Activated CD8-positive, alpha-beta T cell treated with anti-CD3 and anti-CD28 coated beads for 36 hours (primary cell): ENCODE data around the gene CCT2. TPM values are rescaled to one million over a fixed set of nuclear protein-coding genes. Genes with fewer than 3 reads are reported as not detected.

Experiments used
- ATAC-seq: fragments of 200-7000 bp; cut with Tn5 transposase; one replicate; pipeline ENCODE4 v1.10.0; 2021; ENCODE audit warnings: mild to moderate bottlenecking, moderate library complexity
- CTCF ChIA-PET: fragments of 350-600 bp; sonication (Branson Sonifier 250); formaldehyde crosslinking; loops from one replicate; lab custom pipeline; 2021; ENCODE audit warnings: antibody characterized with exemption; lab: Charles Lee
- POLR2A ChIA-PET: fragments of 350-600 bp; sonication (Branson Sonifier 250); formaldehyde crosslinking; loops from one replicate; lab custom pipeline; 2021; ENCODE audit warnings: antibody characterized with exemption; lab: Charles Lee
- DNase-seq: peaks from one replicate; pipeline ENCODE4 v3.0.0-alpha.2; 2020
- H3K27ac Mint-ChIP-seq: one replicate; pipeline ENCODE4 v1.8.0; 2021; ENCODE audit warnings: mild to moderate bottlenecking, mixed read lengths
- H3K27me3 Mint-ChIP-seq: one replicate; pipeline ENCODE4 v1.8.0; 2021; ENCODE audit warnings: mixed read lengths
- H3K36me3 Mint-ChIP-seq: one replicate; pipeline ENCODE4 v1.8.0; 2021; ENCODE audit warnings: low read depth, mixed read lengths
- H3K4me1 Mint-ChIP-seq: one replicate; pipeline ENCODE4 v1.8.0; 2021; ENCODE audit warnings: low read depth, mixed read lengths
- H3K4me3 Mint-ChIP-seq: one replicate; pipeline ENCODE4 v1.8.0; 2021; ENCODE audit warnings: mild to moderate bottlenecking, moderate library complexity, mixed read lengths
- H3K9me3 Mint-ChIP-seq: one replicate; pipeline ENCODE4 v1.8.0; 2021; ENCODE audit warnings: mixed read lengths
- CTCF ChIP-seq: fragments of 200-600 bp; IDR thresholded peaks from one replicate; pipeline ENCODE4 v1.8.0; 2022; ENCODE audit warnings: antibody characterized with exemption, mild to moderate bottlenecking
- intact Hi-C: fragments of 100-400 bp; cut with micrococcal nuclease; formaldehyde crosslinking; loops from one replicate; pipeline ENCODE4 v1.10.0; 2022
- microRNA-seq: library from miRNA; unstranded; fragments of <30 nt; microRNA quantifications from one replicate; pipeline ENCODE4 v1.2.0, GENCODE V29; 2022; ENCODE audit warnings: borderline microRNAs expressed, borderline replicate concordance
- total RNA-seq, 2 experiments: library from RNA; stranded (reverse); gene quantifications; one replicate each; pipeline ENCODE4 v1.2.3, GENCODE V29; 2021

CCT2 gene
- total RNA-seq, 2 experiments from 2014 or later = 389 to 403 TPM

DNA sequence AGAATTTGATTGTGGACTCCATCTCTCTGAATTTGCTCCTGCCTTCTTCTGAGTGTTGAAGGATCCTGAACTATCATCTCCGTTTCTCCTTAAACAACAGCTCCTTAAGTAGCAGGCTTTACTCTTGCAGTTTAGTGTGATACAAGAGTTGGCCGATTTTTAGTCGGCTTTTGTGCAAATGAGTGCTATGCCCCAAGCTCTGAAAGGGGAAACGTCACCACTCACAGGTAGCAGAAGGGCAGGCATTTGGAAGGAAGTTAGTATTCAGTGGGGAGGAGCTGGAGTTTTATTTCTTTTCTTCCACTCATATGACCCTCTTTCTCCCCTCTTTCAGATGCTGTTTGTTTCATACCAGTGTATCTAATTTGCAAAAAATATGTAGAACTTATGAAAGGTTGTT, 61.9 kb downstream of the CCT2 start:
- Mint-ChIP-seq H3K9me3 (no peaks in the 10 kb centered on the region), H3K27ac (no peak overlapping the region), H3K4me3 (no peak overlapping the region), H3K4me1 (no peaks in the 10 kb centered on the region), H3K36me3 (no peaks in the 10 kb centered on the region), H3K27me3 (peaks cover 4% of the 10 kb centered on the region)
- ChIA-PET POLR2A (no interaction called here), CTCF (interaction anchor here (1.1 to 1.5 kb wide), 2 partner anchors 76 to 290 kb away, joined by 3 to 5 read pairs; no protein-coding TSS in a partner anchor)
- TF ChIP-seq CTCF = no peak
- DNase-seq (no peak), ATAC-seq (no peak)
- intact Hi-C loops = no loop called here

- Mint-ChIP-seq H3K4me1 (no peaks in the 10 kb centered on the region), H3K27ac (no peak overlapping the region), H3K4me3 (no peak overlapping the region), H3K36me3 (no peaks in the 10 kb centered on the region), H3K27me3 (peaks cover 4% of the 10 kb centered on the region), H3K9me3 (no peaks in the 10 kb centered on the region)
- no peak for DNase-seq
- ChIA-PET CTCF (interaction anchor here (2.5 kb wide), 1 partner anchor 9 kb away, joined by 12 read pairs; no protein-coding TSS in a partner anchor), POLR2A (no interaction called here)
- no peak for ATAC-seq
- TF ChIP-seq CTCF = no peak
- intact Hi-C loops = no loop called here
Observed at GRCh38 chr12:69648476-69648875, 63.2 kb downstream of the CCT2 start.

GRCh38 chr12:69649529-69649928, 64.3 kb downstream of the CCT2 start:
- Mint-ChIP-seq H3K9me3 (no peaks in the 10 kb centered on the region), H3K4me3 (no peak overlapping the region), H3K27ac (no peak overlapping the region), H3K27me3 (peaks cover 4% of the 10 kb centered on the region), H3K4me1 (no peaks in the 10 kb centered on the region), H3K36me3 (no peaks in the 10 kb centered on the region)
- no peak for DNase-seq
- no peak for TF ChIP-seq CTCF
- ChIA-PET CTCF (interaction anchor here (2.5 kb wide), 1 partner anchor 10 kb away, joined by 12 read pairs; no protein-coding TSS in a partner anchor), POLR2A (no interaction called here)
- intact Hi-C loops = no loop called here
- no peak for ATAC-seq

Small RNA genes lying within 50 kb of the gene (microRNA-seq; reads per million reads assigned to microRNA genes)
- gene MIR3913-1 (not detected), gene MIR3913-2 (not detected)

Other genes starting within 250 kb of the CCT2 start
- not detected for gene LYZ, start 237.1 kb upstream of the CCT2 start, total RNA-seq
- 10 to 100 TPM; 54.0 to 60.9 TPM for gene YEATS4, start 225.7 kb upstream of the CCT2 start, total RNA-seq
- gene FRS2, start 115.1 kb upstream of the CCT2 start, total RNA-seq = 10 to 100 TPM in 1 of 2 experiments, 1 to 10 TPM in 1; 8.3 to 10.5 TPM
- not detected for gene LRRC10, start 25.4 kb downstream of the CCT2 start, total RNA-seq
- not detected for gene BEST3, start 113.8 kb downstream of the CCT2 start, total RNA-seq
- gene RAB3IP, start 153.4 kb downstream of the CCT2 start, total RNA-seq = 10 to 100 TPM; 31.4 to 37.2 TPM
- gene MYRFL, start 239.8 kb downstream of the CCT2 start, total RNA-seq = not detected